H1 (cell line): ENCODE measurements around the gene MBD5. TPM values are rescaled to one million over a fixed set of nuclear protein-coding genes. Genes with fewer than 3 reads are reported as not detected.

Experiments used
- CTCF ChIA-PET: fragments of 300-600 bp; sonication (Branson Sonifier 250); formaldehyde crosslinking; loops from one replicate; lab custom pipeline; 2021; ENCODE audit not compliant: partially characterized antibody; lab: Charles Lee
- POLR2A ChIA-PET: fragments of 300-600 bp; sonication (Branson Sonifier 250); formaldehyde crosslinking; loops from one replicate; lab custom pipeline; 2021; ENCODE audit warnings: inconsistent platforms; ENCODE audit not compliant: partially characterized antibody; lab: Charles Lee
- DNase-seq, 2 experiments: peaks; one replicate each; pipeline versions ENCODE4 v3.0.0 to v3.0.0-alpha.2; 2010 to 2022; ENCODE audit warnings: low spot score in 2 of 2, low read depth in 1 of 2, mixed read lengths in 1 of 2
- FAIRE-seq: peaks from 2 replicates; lab custom pipeline; 2011; peaks lifted over from hg19 to GRCh38; lab: Jason Lieb, UNC
- H2AFZ ChIP-seq: 2 replicates; pipeline ENCODE4 v1.8.1; 2012; ENCODE audit warnings: low read length, inconsistent platforms
- H2AK5ac ChIP-seq: 2 replicates; pipeline ENCODE4 v1.6.1; 2013; ENCODE audit warnings: low read depth, low read length
- H2BK120ac ChIP-seq: replicated peaks from 2 replicates; pipeline ENCODE3; 2013; ENCODE audit warnings: low read depth, low read length, inconsistent platforms
- H2BK12ac ChIP-seq: 2 replicates; pipeline ENCODE4 v1.6.1; 2013; ENCODE audit warnings: low read depth, low read length
- H2BK15ac ChIP-seq: 2 replicates; pipeline ENCODE4 v1.6.1; 2013; ENCODE audit warnings: low read length
- H2BK20ac ChIP-seq: 2 replicates; pipeline ENCODE4 v1.6.1; 2013; ENCODE audit warnings: low read length
- H2BK5ac ChIP-seq: 2 replicates; pipeline ENCODE4 v1.6.1; 2013; ENCODE audit warnings: low read depth, low read length
- H3K14ac ChIP-seq: 2 replicates; pipeline ENCODE4 v1.6.1; 2013; ENCODE audit warnings: inconsistent platforms; ENCODE audit not compliant: insufficient read length
- H3K18ac ChIP-seq: 2 replicates; pipeline ENCODE4 v1.6.1; 2013; ENCODE audit warnings: low read length; ENCODE audit errors: extremely low read depth
- H3K23ac ChIP-seq: 2 replicates; pipeline ENCODE4 v1.6.1; 2013; ENCODE audit warnings: inconsistent platforms; ENCODE audit not compliant: insufficient read length
- H3K23me2 ChIP-seq: 2 replicates; pipeline ENCODE4 v1.6.1; 2013; ENCODE audit warnings: low read depth, low read length
- H3K27ac ChIP-seq: 2 replicates; pipeline ENCODE4 v1.6.1; 2011; ENCODE audit warnings: low read depth, low read length, inconsistent platforms
- H3K27me3 ChIP-seq, 4 experiments: replicated peaks in 1 of 4; 1 replicate in 1 of 4; 2 replicates in 3 of 4; pipeline versions ENCODE4 v1.6.1 to v1.8.1; 2011 to 2013; ENCODE audit warnings: low read length in 3 of 4, mild to moderate bottlenecking in 3 of 4, inconsistent platforms in 2 of 4, mixed read lengths in 2 of 4, moderate library complexity in 1 of 4; ENCODE audit not compliant: control insufficient read depth in 3 of 4, insufficient read depth in 3 of 4; ENCODE audit errors: extremely low read depth in 1 of 4
- H3K36me3 ChIP-seq, 4 experiments: 2 replicates each; pipeline versions ENCODE4 v1.6.1 to v1.8.1; 2011 to 2013; ENCODE audit warnings: mild to moderate bottlenecking in 4 of 4, low read length in 3 of 4, moderate library complexity in 2 of 4, control low read depth in 1 of 4, inconsistent platforms in 1 of 4; ENCODE audit not compliant: insufficient read depth in 4 of 4, control insufficient read depth in 2 of 4
- H3K4ac ChIP-seq: replicated peaks from 2 replicates; pipeline ENCODE3; 2013; ENCODE audit warnings: low read length, low read depth, mixed read lengths, inconsistent platforms; ENCODE audit not compliant: insufficient read length
- H3K4me1 ChIP-seq, 4 experiments: replicated peaks in 1 of 4; 1 replicate in 1 of 4; 2 replicates in 3 of 4; pipeline versions ENCODE4 v1.6.1 to v1.8.1; 2011 to 2013; ENCODE audit warnings: low read length in 3 of 4, inconsistent platforms in 2 of 4, mixed read lengths in 1 of 4; ENCODE audit not compliant: insufficient read depth in 4 of 4, control insufficient read depth in 3 of 4
- H3K4me2 ChIP-seq, 2 experiments: 2 replicates each; pipeline versions ENCODE4 v1.6.1 to v1.8.1; 2011 to 2013; ENCODE audit warnings: low read depth in 2 of 2, low read length in 2 of 2, control low read depth in 1 of 2, inconsistent platforms in 1 of 2, mild to moderate bottlenecking in 1 of 2; ENCODE audit not compliant: insufficient read depth in 1 of 2
- H3K4me3 ChIP-seq, 4 experiments: fragments of 200-600, 300-600 bp in 1 of 4; sonication (generic), shearing (Covaris generic), sonication (Bioruptor Twin) in 1 of 4; 2 replicates each; pipeline versions ENCODE4 v1.5.1 to v1.8.1; 2011 to 2016; ENCODE audit warnings: low read length in 4 of 4, low read depth in 3 of 4, control low read depth in 2 of 4, inconsistent platforms in 2 of 4, mild to moderate bottlenecking in 2 of 4, mixed read lengths in 1 of 4, moderate library complexity in 1 of 4; ENCODE audit not compliant: insufficient read depth in 2 of 4; ENCODE audit errors: extremely low read depth in 1 of 4
- H3K56ac ChIP-seq: replicated peaks from 2 replicates; pipeline ENCODE3; 2013; ENCODE audit warnings: low read depth, mild to moderate bottlenecking, mixed read lengths, low read length, inconsistent platforms; ENCODE audit not compliant: insufficient read length
- H3K79me1 ChIP-seq: 2 replicates; pipeline ENCODE4 v1.6.1; 2013; ENCODE audit warnings: low read depth, low read length, control low read depth
- H3K79me2 ChIP-seq, 2 experiments: 2 replicates each; pipeline versions ENCODE4 v1.6.1 to v1.8.1; 2012 to 2013; ENCODE audit warnings: low read length in 2 of 2, mild to moderate bottlenecking in 2 of 2, inconsistent platforms in 1 of 2; ENCODE audit not compliant: insufficient read depth in 2 of 2, control insufficient read depth in 1 of 2
- H3K9ac ChIP-seq, 4 experiments: replicated peaks in 1 of 4; 1 replicate in 1 of 4; 2 replicates in 3 of 4; pipeline versions ENCODE4 v1.6.1 to v1.8.1; 2011 to 2013; ENCODE audit warnings: low read depth in 3 of 4, low read length in 3 of 4, control low read depth in 2 of 4, mild to moderate bottlenecking in 2 of 4, moderate library complexity in 2 of 4, inconsistent platforms in 1 of 4; ENCODE audit errors: extremely low read depth in 1 of 4
- H3K9me3 ChIP-seq, 2 experiments: 2 replicates each; pipeline versions ENCODE4 v1.6.1 to v1.8.1; 2012 to 2013; ENCODE audit warnings: mild to moderate bottlenecking in 2 of 2, moderate library complexity in 2 of 2, control low read depth in 1 of 2, inconsistent platforms in 1 of 2, low read depth in 1 of 2, low read length in 1 of 2, mixed read lengths in 1 of 2; ENCODE audit not compliant: insufficient read depth in 2 of 2
- H4K20me1 ChIP-seq, 2 experiments: replicated peaks in 1 of 2; 2 replicates each; pipeline versions ENCODE3 to v1.8.1; 2011 to 2013; ENCODE audit warnings: inconsistent platforms in 2 of 2, low read length in 2 of 2, mild to moderate bottlenecking in 1 of 2; ENCODE audit not compliant: insufficient read depth in 2 of 2, control insufficient read depth in 1 of 2
- H4K5ac ChIP-seq: 2 replicates; pipeline ENCODE4 v1.6.1; 2013; ENCODE audit warnings: low read length, low read depth, mixed read lengths, inconsistent platforms; ENCODE audit not compliant: insufficient read length
- H4K8ac ChIP-seq: 2 replicates; pipeline ENCODE4 v1.8.0; 2013; ENCODE audit warnings: mild to moderate bottlenecking, moderate library complexity, low read length, inconsistent platforms; ENCODE audit not compliant: insufficient read depth; ENCODE audit errors: extremely low read depth
- H4K91ac ChIP-seq: replicated peaks from 2 replicates; pipeline ENCODE3; 2013; ENCODE audit warnings: low read length, mixed read lengths, inconsistent platforms; ENCODE audit not compliant: insufficient read length
- CEBPB ChIP-seq: IDR thresholded peaks from 2 replicates; pipeline ENCODE4 v1.6.1; 2012; ENCODE audit warnings: low read depth, low read length
- CREB1 ChIP-seq: IDR thresholded peaks from 2 replicates; pipeline ENCODE4 v1.6.1; 2012; ENCODE audit warnings: inconsistent platforms
- JUN ChIP-seq: IDR thresholded peaks from 2 replicates; pipeline ENCODE4 v1.6.1; 2011; ENCODE audit warnings: low read depth, mild to moderate bottlenecking, improper control_type of control experiment, low read length
- POU5F1 ChIP-seq: IDR thresholded peaks from 2 replicates; pipeline ENCODE4 v1.6.1; 2011; ENCODE audit warnings: low read depth, mild to moderate bottlenecking, low read length, moderate library complexity
- SIX5 ChIP-seq: IDR thresholded peaks from 2 replicates; pipeline ENCODE4 v1.6.1; 2011; ENCODE audit warnings: mild to moderate bottlenecking, low read depth, low read length
- SP4 ChIP-seq: IDR thresholded peaks from 2 replicates; pipeline ENCODE4 v1.6.1; 2012; ENCODE audit warnings: low read length, inconsistent platforms
- TBP ChIP-seq: IDR thresholded peaks from 2 replicates; pipeline ENCODE4 v1.6.1; 2011; ENCODE audit warnings: low read depth, low read length, improper control_type of control experiment
- WGBS, 2 experiments: shearing (Covaris generic) in 1 of 2; methylation state at CpG; one replicate each; pipeline versions ENCODE4 v1.1.6 to v1.1.7; 2013 to 2015; ENCODE audit warnings: low lambda C conversion rate in 2 of 2, mixed read lengths in 2 of 2, inconsistent platforms in 1 of 2, low coverage in 1 of 2, missing lambda C conversion rate in 1 of 2; ENCODE audit not compliant: insufficient replicate concordance in 2 of 2, insufficient coverage in 1 of 2, insufficient read length in 1 of 2; ENCODE audit errors: extremely low coverage in 1 of 2, missing lambda C conversion rate in 1 of 2; 5-methylcytosine and 5-hydroxymethylcytosine counted together
- polyA plus RNA-seq, 7 experiments: library from polyadenylated mRNA; depleted of rRNA in 3 of 7; stranded (reverse) in 5 of 7; unstranded in 2 of 7; fragments of >200 nt in 5 of 7; fragments of 200-250 nt in 2 of 7; gene quantifications; 1 replicate in 5 of 7; 2 replicates in 1 of 7; 4 replicates in 1 of 7; pipeline versions ENCODE4 v1.2.1 to v1.2.3, GENCODE V29; 2011 to 2013; ENCODE audit warnings: missing spikeins in 2 of 7, mixed read lengths in 2 of 7
- total RNA-seq: library from RNA; stranded (reverse); fragmentation: NEBNext Ultra II Directional; extraction: Animal tissue kit (Norgen Biotek cat#: 25700); gene quantifications from 2 replicates; pipeline ENCODE4 v1.2.1, GENCODE V29; 2021

Gene MBD5
- total and polyA plus RNA-seq, 2 of the 8 experiments (the other 6 are each of a cell fraction or from before 2014, with no cell fraction given) = 9.7 to 29.4 TPM

- no peak overlapping the region for H2AFZ ChIP-seq
- H3K23me2 ChIP-seq = no peaks in the 10 kb centered on the region
- POLR2A ChIA-PET = no interaction called here
- H2AK5ac ChIP-seq = no peak overlapping the region
- no peaks in the 10 kb centered on the region for H3K79me1 ChIP-seq
- H2BK120ac ChIP-seq = no peak overlapping the region
- no peak overlapping the region for H3K4me3 ChIP-seq
- H3K36me3 ChIP-seq = no peaks in the 10 kb centered on the region
- no peak overlapping the region for H3K9ac ChIP-seq
- no peaks in the 10 kb centered on the region for H3K79me2 ChIP-seq
- H4K5ac ChIP-seq = no peak overlapping the region
- no peak overlapping the region for H2BK5ac ChIP-seq
- TF ChIP-seq TBP = no peak
- TF ChIP-seq POU5F1 = no peak
- TF ChIP-seq JUN = no peak
- no peak for TF ChIP-seq SIX5
- no peak for TF ChIP-seq CEBPB
- no peak for TF ChIP-seq SP4
- no peak for TF ChIP-seq CREB1
- TF ChIP-seq, all 59 proteins: peak for 0
- H2BK12ac ChIP-seq = no peak overlapping the region
- H3K27ac ChIP-seq = no peak overlapping the region
- no peaks in the 10 kb centered on the region for H3K27me3 ChIP-seq
- CTCF ChIA-PET = no interaction called here
- no peak overlapping the region for H3K4me2 ChIP-seq
- no peak overlapping the region for H3K18ac ChIP-seq
- H4K20me1 ChIP-seq = no peaks in the 10 kb centered on the region
- H3K9me3 ChIP-seq = no peaks in the 10 kb centered on the region
- DNase-seq (no peak), FAIRE-seq (no peak)
- H3K23ac ChIP-seq = no peak overlapping the region
- H3K4ac ChIP-seq = no peak overlapping the region
- no peak overlapping the region for H4K8ac ChIP-seq
- WGBS, 2 experiments = 63% methylated on average over 3 of the region's 3 CpGs; no CpG with 5 or more reads in 1 of the 2 experiments
- H4K91ac ChIP-seq = no peak overlapping the region
- no peak overlapping the region for H3K56ac ChIP-seq
- H2BK20ac ChIP-seq = no peak overlapping the region
- no peak overlapping the region for H2BK15ac ChIP-seq
- H3K4me1 ChIP-seq = no peaks in the 10 kb centered on the region
- no peak overlapping the region for H3K14ac ChIP-seq
These were observed 296.7 kb downstream of the MBD5 start for GRCh38 chr2:148317598-148317997.
